K562 (cell line): ENCODE results near the gene MYCL.

ENCODE experiments used
- CBX8 ChIP-seq: fragments of 200-600 bp; sonication (generic); IDR thresholded peaks from 2 replicates; pipeline ENCODE4 v1.6.1; 2012; ENCODE audit warnings: borderline replicate concordance, mixed run types, low read depth, mild to moderate bottlenecking, moderate library complexity, mixed read lengths, low read length, control low read depth, inconsistent platforms; ENCODE audit not compliant: poor library complexity, severe bottlenecking; ENCODE audit errors: extremely low read depth
- JUND ChIP-seq, 2 experiments: IDR thresholded peaks; 2 replicates in 1 of 2; 3 replicates in 1 of 2; pipeline ENCODE4 v1.6.1; 2011; ENCODE audit warnings: borderline replicate concordance in 2 of 2, low read depth in 2 of 2, low read length in 2 of 2, improper control_type of control experiment in 1 of 2, missing biosample characterization in 1 of 2, missing genetic modification characterization in 1 of 2, missing genetic modification reagents in 1 of 2
- SRSF1 ChIP-seq: fragments of 200-400 bp; formaldehyde crosslinking; IDR thresholded peaks from 2 replicates; pipeline ENCODE4 v1.6.1; 2017; ENCODE audit warnings: mild to moderate bottlenecking, low read depth, low read length, moderate library complexity
- ZNF24 ChIP-seq: fragments of 450-650 bp; IDR thresholded peaks from 2 replicates; pipeline ENCODE4 v1.6.1; 2016
- ZNF561 ChIP-seq: fragments of 450-650 bp; formaldehyde crosslinking; conservative IDR thresholded peaks from 2 replicates; pipeline ENCODE4 v1.4.0; 2020; ENCODE audit warnings: mild to moderate bottlenecking, moderate library complexity
- TF ChIP-seq, protein P1 (sequence below): fragments of 450-650 bp; IDR thresholded peaks from 2 replicates; pipeline ENCODE4 v1.6.1; 2016
- TF ChIP-seq, protein P2 (sequence below), 3 experiments: IDR thresholded peaks in 2 of 3; conservative IDR thresholded peaks in 1 of 3; 2 replicates each; pipeline ENCODE4 v1.5.1; 2011 to 2012; ENCODE audit warnings: low read length in 3 of 3, mild to moderate bottlenecking in 3 of 3, control low read depth in 2 of 3, improper control_type of control experiment in 1 of 3, inconsistent platforms in 1 of 3, low read depth in 1 of 3, mixed read lengths in 1 of 3, moderate library complexity in 1 of 3; ENCODE audit not compliant: insufficient read depth in 2 of 3
- TF ChIP-seq, protein P3 (sequence below), 2 experiments: fragments of 250-450 bp in 1 of 2; fragments of 450-650 bp in 1 of 2; sonication (Bioruptor Pico) in 1 of 2; IDR thresholded peaks; 2 replicates each; pipeline versions ENCODE4 v1.6.1 to v1.8.0; 2016 to 2021; ENCODE audit warnings: mild to moderate bottlenecking in 2 of 2, moderate library complexity in 2 of 2, missing compliant biosample characterization in 1 of 2, missing genetic modification characterization in 1 of 2
- TF ChIP-seq, protein P4 (sequence below): fragments of 250-450 bp; sonication (Bioruptor Pico); IDR thresholded peaks from 2 replicates; pipeline ENCODE4 v1.5.1; 2021; ENCODE audit warnings: mild to moderate bottlenecking

DNA sequence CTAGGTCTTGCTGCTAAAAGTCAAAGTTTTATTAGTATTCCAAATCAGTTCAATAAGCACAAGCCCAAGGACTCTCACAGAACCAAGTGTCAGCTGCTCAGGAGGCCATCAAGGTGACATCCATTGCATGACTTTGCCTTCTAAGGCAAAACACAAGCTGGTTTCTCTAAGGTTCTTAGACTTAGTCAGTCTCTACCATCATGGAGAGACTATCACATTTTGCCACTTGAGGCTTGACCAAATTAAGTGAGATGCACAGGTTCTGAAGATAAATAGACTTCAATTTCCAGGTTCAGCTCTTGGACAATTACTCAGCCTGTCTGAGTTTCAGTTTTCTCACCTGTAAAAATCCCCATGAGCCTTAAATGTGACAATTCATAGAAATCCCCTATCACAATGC is 47.4 kb downstream of the MYCL start:
- TF ChIP-seq SRSF1 (no peak), ZNF561 (CRISPR knock-in tag) (no peak), JUND (IDR thresholded peaks at IDR 0.05; ENCODE audit: borderline replicate concordance, low read depth, low read length) (no peak), JUND (tag; IDR thresholded peaks at IDR 0.05; ENCODE audit: borderline replicate concordance, low read depth, low read length) (no peak), ZNF24 (no peak), CBX8 (no peak)
- TF ChIP-seq, protein P1, sequence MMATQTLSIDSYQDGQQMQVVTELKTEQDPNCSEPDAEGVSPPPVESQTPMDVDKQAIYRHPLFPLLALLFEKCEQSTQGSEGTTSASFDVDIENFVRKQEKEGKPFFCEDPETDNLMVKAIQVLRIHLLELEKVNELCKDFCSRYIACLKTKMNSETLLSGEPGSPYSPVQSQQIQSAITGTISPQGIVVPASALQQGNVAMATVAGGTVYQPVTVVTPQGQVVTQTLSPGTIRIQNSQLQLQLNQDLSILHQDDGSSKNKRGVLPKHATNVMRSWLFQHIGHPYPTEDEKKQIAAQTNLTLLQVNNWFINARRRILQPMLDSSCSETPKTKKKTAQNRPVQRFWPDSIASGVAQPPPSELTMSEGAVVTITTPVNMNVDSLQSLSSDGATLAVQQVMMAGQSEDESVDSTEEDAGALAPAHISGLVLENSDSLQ, result no peak
- TF ChIP-seq, protein P2, sequence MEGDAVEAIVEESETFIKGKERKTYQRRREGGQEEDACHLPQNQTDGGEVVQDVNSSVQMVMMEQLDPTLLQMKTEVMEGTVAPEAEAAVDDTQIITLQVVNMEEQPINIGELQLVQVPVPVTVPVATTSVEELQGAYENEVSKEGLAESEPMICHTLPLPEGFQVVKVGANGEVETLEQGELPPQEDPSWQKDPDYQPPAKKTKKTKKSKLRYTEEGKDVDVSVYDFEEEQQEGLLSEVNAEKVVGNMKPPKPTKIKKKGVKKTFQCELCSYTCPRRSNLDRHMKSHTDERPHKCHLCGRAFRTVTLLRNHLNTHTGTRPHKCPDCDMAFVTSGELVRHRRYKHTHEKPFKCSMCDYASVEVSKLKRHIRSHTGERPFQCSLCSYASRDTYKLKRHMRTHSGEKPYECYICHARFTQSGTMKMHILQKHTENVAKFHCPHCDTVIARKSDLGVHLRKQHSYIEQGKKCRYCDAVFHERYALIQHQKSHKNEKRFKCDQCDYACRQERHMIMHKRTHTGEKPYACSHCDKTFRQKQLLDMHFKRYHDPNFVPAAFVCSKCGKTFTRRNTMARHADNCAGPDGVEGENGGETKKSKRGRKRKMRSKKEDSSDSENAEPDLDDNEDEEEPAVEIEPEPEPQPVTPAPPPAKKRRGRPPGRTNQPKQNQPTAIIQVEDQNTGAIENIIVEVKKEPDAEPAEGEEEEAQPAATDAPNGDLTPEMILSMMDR (IDR thresholded peaks at IDR 0.05 in 2 of 3, conservative IDR thresholded peaks at IDR 0.05 in 1 of 3; ENCODE audit: insufficient read depth in 2 of 3, low read depth in 1 of 3, low read length in 3 of 3), result no peak
- TF ChIP-seq, protein P3, sequence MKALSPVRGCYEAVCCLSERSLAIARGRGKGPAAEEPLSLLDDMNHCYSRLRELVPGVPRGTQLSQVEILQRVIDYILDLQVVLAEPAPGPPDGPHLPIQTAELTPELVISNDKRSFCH (CRISPR knock-in tag; IDR thresholded peaks at IDR 0.05), result no peak
- TF ChIP-seq, protein P3 (tag; IDR thresholded peaks at IDR 0.05), result no peak
- TF ChIP-seq, protein P4, sequence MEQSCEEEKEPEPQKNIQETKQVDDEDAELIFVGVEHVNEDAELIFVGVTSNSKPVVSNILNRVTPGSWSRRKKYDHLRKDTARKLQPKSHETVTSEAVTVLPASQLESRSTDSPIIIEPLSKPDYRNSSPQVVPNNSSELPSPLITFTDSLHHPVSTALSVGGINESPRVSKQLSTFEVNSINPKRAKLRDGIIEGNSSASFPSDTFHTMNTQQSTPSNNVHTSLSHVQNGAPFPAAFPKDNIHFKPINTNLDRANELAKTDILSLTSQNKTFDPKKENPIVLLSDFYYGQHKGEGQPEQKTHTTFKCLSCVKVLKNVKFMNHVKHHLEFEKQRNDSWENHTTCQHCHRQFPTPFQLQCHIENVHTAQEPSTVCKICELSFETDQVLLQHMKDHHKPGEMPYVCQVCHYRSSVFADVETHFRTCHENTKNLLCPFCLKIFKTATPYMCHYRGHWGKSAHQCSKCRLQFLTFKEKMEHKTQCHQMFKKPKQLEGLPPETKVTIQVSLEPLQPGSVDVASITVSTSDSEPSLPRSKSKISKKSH (CRISPR knock-in tag), result no peak
